ENCODE results near the gene CHMP5.

Gene CHMP5

GRCh38 chr9:33329979-33330378 is 65.1 kb downstream of the CHMP5 start:
- Histone ChIP-seq H2BK12ac (ENCODE audit: low read length) (no peak overlapping the region), H3K27me3 (ENCODE audit: control insufficient read depth in 3 of 3, insufficient read depth in 3 of 3, low read depth in 1 of 3, low read length in 3 of 3) (no peaks in the 10 kb centered on the region), H4K91ac (ENCODE audit: low read depth, low read length, poor library complexity) (no peak overlapping the region), H4K8ac (ENCODE audit: low read depth, low read length) (no peak overlapping the region), H2BK5ac (ENCODE audit: low read length) (no peak overlapping the region), H3K23ac (ENCODE audit: low read depth, low read length, poor library complexity) (no peak overlapping the region), H2AFZ (ENCODE audit: low read length) (no peak overlapping the region), H3K4me1 (ENCODE audit: control insufficient read depth in 2 of 2, insufficient read depth in 1 of 2, low read depth in 1 of 2, low read length in 2 of 2) (no peaks in the 10 kb centered on the region), H3K4me3 (ENCODE audit: low read length in 2 of 2) (no peak overlapping the region), H3K4ac (ENCODE audit: low read length) (no peak overlapping the region), H3K18ac (ENCODE audit: low read length) (no peak overlapping the region), H3K79me1 (ENCODE audit: low read depth, low read length) (no peaks in the 10 kb centered on the region), H2BK15ac (ENCODE audit: low read length) (no peak overlapping the region), H3K27ac (replicated peaks; ENCODE audit: low read length) (no peak overlapping the region), H2BK120ac (ENCODE audit: low read depth, low read length) (no peak overlapping the region), H3K36me3 (replicated peaks in 1 of 2; ENCODE audit: control insufficient read depth in 2 of 2, insufficient read depth in 2 of 2, low read length in 2 of 2) (peaks cover 11 to 78% of the 10 kb centered on the region in 2 donors), H3K4me2 (ENCODE audit: insufficient read depth, low read length, poor library complexity, severe bottlenecking) (no peak overlapping the region), H3K9ac (ENCODE audit: low read depth, low read length, poor library complexity) (no peak overlapping the region), H3K14ac (ENCODE audit: low read length) (no peak overlapping the region), H3K9me3 (replicated peaks in 1 of 2; ENCODE audit: control insufficient read depth in 2 of 2, insufficient read depth in 1 of 2, low read depth in 1 of 2, low read length in 2 of 2) (no peaks in the 10 kb centered on the region), H2AK5ac (ENCODE audit: low read depth, low read length) (no peak overlapping the region)
- WGBS, 2 donors (ENCODE audit: extremely low coverage in 2 of 2, insufficient read length in 2 of 2, insufficient replicate concordance in 1 of 2): no CpG with 5 or more reads among the region's 5 CpGs
- DNase-seq (ENCODE audit: low spot score): no peak

- H4K91ac ChIP-seq (ENCODE audit: low read depth, low read length, poor library complexity): no peak overlapping the region
- H3K4me1 ChIP-seq (ENCODE audit: control insufficient read depth in 2 of 2, insufficient read depth in 1 of 2, low read depth in 1 of 2, low read length in 2 of 2): no peaks in the 10 kb centered on the region
- H2BK12ac ChIP-seq (ENCODE audit: low read length): no peak overlapping the region
- no peak overlapping the region for H3K18ac ChIP-seq (ENCODE audit: low read length)
- H3K23ac ChIP-seq (ENCODE audit: low read depth, low read length, poor library complexity): no peak overlapping the region
- H3K27me3 ChIP-seq (ENCODE audit: control insufficient read depth in 3 of 3, insufficient read depth in 3 of 3, low read depth in 1 of 3, low read length in 3 of 3): no peaks in the 10 kb centered on the region
- no peak overlapping the region for H3K4me3 ChIP-seq (ENCODE audit: low read length in 2 of 2)
- no peak overlapping the region for H2BK120ac ChIP-seq (ENCODE audit: low read depth, low read length)
- H3K27ac ChIP-seq (replicated peaks; ENCODE audit: low read length): no peak overlapping the region
- no peak overlapping the region for H3K9ac ChIP-seq (ENCODE audit: low read depth, low read length, poor library complexity)
- H3K36me3 ChIP-seq (replicated peaks in 1 of 2; ENCODE audit: control insufficient read depth in 2 of 2, insufficient read depth in 2 of 2, low read length in 2 of 2): peaks cover 11 to 87% of the 10 kb centered on the region in 2 donors
- H3K79me1 ChIP-seq (ENCODE audit: low read depth, low read length): no peaks in the 10 kb centered on the region
- no peak for DNase-seq (ENCODE audit: low spot score)
- no peak overlapping the region for H4K8ac ChIP-seq (ENCODE audit: low read depth, low read length)
- no peak overlapping the region for H2AK5ac ChIP-seq (ENCODE audit: low read depth, low read length)
- H3K4ac ChIP-seq (ENCODE audit: low read length): no peak overlapping the region
- H3K9me3 ChIP-seq (replicated peaks in 1 of 2; ENCODE audit: control insufficient read depth in 2 of 2, insufficient read depth in 1 of 2, low read depth in 1 of 2, low read length in 2 of 2): no peaks in the 10 kb centered on the region
- H2BK5ac ChIP-seq (ENCODE audit: low read length): no peak overlapping the region
- no peak overlapping the region for H2BK15ac ChIP-seq (ENCODE audit: low read length)
- no peak overlapping the region for H3K14ac ChIP-seq (ENCODE audit: low read length)
- no peak overlapping the region for H3K4me2 ChIP-seq (ENCODE audit: insufficient read depth, low read length, poor library complexity, severe bottlenecking)
- no peak overlapping the region for H2AFZ ChIP-seq (ENCODE audit: low read length)
- no CpG with 5 or more reads among the region's 3 CpGs for WGBS, 2 donors (ENCODE audit: extremely low coverage in 2 of 2, insufficient read length in 2 of 2, insufficient replicate concordance in 1 of 2)
These were observed 66.6 kb downstream of the CHMP5 start for GRCh38 chr9:33331377-33331891.

Data from neuronal stem cell (in vitro differentiated cells).